Colonic mucosa (tissue), 4 donors: ENCODE data around the gene CGA. TPM values are rescaled to one million over a fixed set of nuclear protein-coding genes. Genes with fewer than 3 reads are reported as not detected.

Source experiments
- DNase-seq: peaks from one replicate; pipeline ENCODE4 v3.0.0-alpha.2; 2020
- H3K27ac ChIP-seq: fragments of 200-600 bp; one replicate; pipeline ENCODE4 v1.8.0; 2021
- H3K27me3 ChIP-seq: fragments of 200-600 bp; one replicate; pipeline ENCODE4 v1.8.0; 2021
- H3K36me3 ChIP-seq: fragments of 200-600 bp; one replicate; pipeline ENCODE4 v1.8.0; 2021
- H3K4me1 ChIP-seq: fragments of 200-600 bp; one replicate; pipeline ENCODE4 v1.8.0; 2021; ENCODE audit warnings: mild to moderate bottlenecking
- H3K4me3 ChIP-seq: fragments of 200-600 bp; one replicate; pipeline ENCODE4 v1.8.0; 2021
- H3K9ac ChIP-seq, 2 donors: one replicate each; pipeline ENCODE4 v1.7.0; 2013; ENCODE audit warnings: control low read depth in 2 of 2, low read depth in 2 of 2, low read length in 2 of 2
- H3K9me3 ChIP-seq: fragments of 200-600 bp; one replicate; pipeline ENCODE4 v1.8.0; 2021
- CTCF ChIP-seq: fragments of 200-600 bp; IDR thresholded peaks from one replicate; pipeline ENCODE4 v1.8.0; 2022; ENCODE audit warnings: antibody characterized with exemption, mild to moderate bottlenecking
- intact Hi-C: fragments of 100-400 bp; cut with DNase I; formaldehyde crosslinking; loops from one replicate; pipeline ENCODE4 v1.14.1; 2022
- total RNA-seq, 2 donors: library from RNA; stranded (reverse); fragmentation: NEBNext Ultra II Directional in 1 of 2; extraction: Animal tissue kit (Norgen Biotek cat#: 25700) in 1 of 2; gene quantifications; one replicate each; pipeline ENCODE4 v1.2.1, GENCODE V29; 2021
- donor health status: healthy.
- donor health status: DM: no; HTN: no; CAD: no.
- donor health status: DM: no; HTN: no; CAD: no.

Gene CGA
- total RNA-seq, 2 donors from 2014 or later = not detected

- H3K27me3 ChIP-seq = no peaks in the 10 kb centered on the region
- H3K9me3 ChIP-seq = no peaks in the 10 kb centered on the region
- DNase-seq = peak; percentile 44
- intact Hi-C loops = loop anchor here (10.0 kb wide), 1 partner anchor 328 kb away; no protein-coding TSS in a partner anchor
- no peak overlapping the region for H3K27ac ChIP-seq
- peak; percentile 45 for TF ChIP-seq CTCF
- no peak overlapping the region for H3K9ac ChIP-seq
- no peaks in the 10 kb centered on the region for H3K36me3 ChIP-seq
- H3K4me3 ChIP-seq = no peak overlapping the region
- H3K4me1 ChIP-seq = no peaks in the 10 kb centered on the region
Observed at GRCh38 chr6:87066449-87067333, 28.2 kb downstream of the CGA start.

GRCh38 chr6:87065117-87065516 is 29.8 kb downstream of the CGA start:
- no peaks in the 10 kb centered on the region for H3K4me1 ChIP-seq
- no peak overlapping the region for H3K4me3 ChIP-seq
- no peaks in the 10 kb centered on the region for H3K36me3 ChIP-seq
- no peak overlapping the region for H3K27ac ChIP-seq
- H3K27me3 ChIP-seq = no peaks in the 10 kb centered on the region
- TF ChIP-seq CTCF = no peak
- H3K9me3 ChIP-seq = no peaks in the 10 kb centered on the region
- DNase-seq = no peak
- no peak overlapping the region for H3K9ac ChIP-seq
- intact Hi-C loops = loop anchor here (10.0 kb wide), 1 partner anchor 330 kb away; no protein-coding TSS in a partner anchor

- Histone ChIP-seq H3K4me1 (no peaks in the 10 kb centered on the region), H3K4me3 (no peak overlapping the region), H3K9ac (no peak overlapping the region), H3K27ac (no peak overlapping the region), H3K36me3 (no peaks in the 10 kb centered on the region), H3K27me3 (no peaks in the 10 kb centered on the region), H3K9me3 (no peaks in the 10 kb centered on the region)
- no peak for DNase-seq
- no peak for TF ChIP-seq CTCF
- intact Hi-C loops = loop anchor here (10.0 kb wide), 1 partner anchor 335 kb away; no protein-coding TSS in a partner anchor
Observed at GRCh38 chr6:87059943-87060342, 35.0 kb downstream of the CGA start.

DNA sequence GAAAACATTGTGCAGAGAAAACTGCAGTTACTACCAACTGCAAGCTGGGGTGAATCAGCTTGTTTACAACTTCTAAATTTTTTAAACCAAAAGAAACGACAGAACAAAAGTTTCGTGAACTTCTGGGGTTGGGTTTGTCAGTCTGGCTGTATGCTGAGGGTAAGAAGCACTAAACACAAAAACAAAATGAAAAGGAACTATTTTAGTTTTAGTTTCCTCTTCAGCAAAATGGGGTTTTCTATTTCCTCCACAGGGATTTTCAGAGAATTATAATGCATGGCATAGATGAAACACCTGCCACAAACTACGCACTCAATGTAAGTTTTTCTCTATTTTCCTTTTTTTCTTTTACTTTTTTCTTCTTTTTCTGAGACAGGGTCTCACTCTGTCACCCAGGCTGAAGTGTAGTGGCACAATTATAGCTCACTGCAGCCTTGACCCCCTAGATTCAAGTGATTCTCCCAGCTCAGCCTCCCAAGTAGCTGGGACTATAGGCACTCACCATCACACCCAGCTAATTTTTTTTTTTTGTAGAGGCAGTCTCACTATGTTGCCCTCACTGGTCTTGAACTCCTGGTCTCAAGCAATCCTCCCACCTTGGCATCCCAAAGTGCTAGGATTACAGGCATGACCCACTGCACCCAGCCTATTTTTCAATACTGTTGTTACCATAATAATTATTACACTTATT is 40.6 kb downstream of the CGA start:
- Histone ChIP-seq H3K36me3 (no peaks in the 10 kb centered on the region), H3K9ac (no peak overlapping the region), H3K4me1 (no peaks in the 10 kb centered on the region), H3K27ac (no peak overlapping the region), H3K27me3 (no peaks in the 10 kb centered on the region), H3K9me3 (no peaks in the 10 kb centered on the region), H3K4me3 (no peak overlapping the region)
- no peak for TF ChIP-seq CTCF
- intact Hi-C loops = no loop called here
- no peak for DNase-seq

DNA sequence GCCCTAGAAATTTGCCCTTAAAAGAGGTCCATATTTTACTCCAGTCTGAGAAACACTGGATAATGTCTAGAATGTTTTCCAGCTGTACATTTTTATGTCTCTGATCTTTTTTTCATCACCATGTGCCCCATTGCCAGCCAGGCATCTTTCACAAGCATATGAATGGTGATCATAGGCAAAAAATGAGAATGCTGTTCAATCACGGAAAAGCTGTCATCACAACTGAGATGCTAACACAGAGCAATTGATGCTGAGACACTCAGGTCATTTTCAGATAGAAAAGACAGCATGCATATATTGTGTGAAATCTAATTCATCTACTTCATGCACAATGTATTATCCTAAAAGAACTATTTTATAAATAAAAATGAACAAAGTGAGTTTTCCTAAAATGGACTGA is 41.6 kb downstream of the CGA start:
- H3K27me3 ChIP-seq = no peaks in the 10 kb centered on the region
- no peaks in the 10 kb centered on the region for H3K36me3 ChIP-seq
- no peak for DNase-seq
- no peak overlapping the region for H3K4me3 ChIP-seq
- no peaks in the 10 kb centered on the region for H3K9me3 ChIP-seq
- no peak for TF ChIP-seq CTCF
- no peak overlapping the region for H3K27ac ChIP-seq
- no peaks in the 10 kb centered on the region for H3K4me1 ChIP-seq
- H3K9ac ChIP-seq = no peak overlapping the region
- intact Hi-C loops = no loop called here
